ENCODE measurements around the gene ENTPD7. TPM values are rescaled to one million over a fixed set of nuclear protein-coding genes. Genes with fewer than 3 reads are reported as not detected.

ENTPD7 gene
- total and polyA plus RNA-seq, 2 of the 8 experiments (the other 6 are each of a cell fraction or from before 2014, with no cell fraction given), result 5.0 to 15.6 TPM

DNA sequence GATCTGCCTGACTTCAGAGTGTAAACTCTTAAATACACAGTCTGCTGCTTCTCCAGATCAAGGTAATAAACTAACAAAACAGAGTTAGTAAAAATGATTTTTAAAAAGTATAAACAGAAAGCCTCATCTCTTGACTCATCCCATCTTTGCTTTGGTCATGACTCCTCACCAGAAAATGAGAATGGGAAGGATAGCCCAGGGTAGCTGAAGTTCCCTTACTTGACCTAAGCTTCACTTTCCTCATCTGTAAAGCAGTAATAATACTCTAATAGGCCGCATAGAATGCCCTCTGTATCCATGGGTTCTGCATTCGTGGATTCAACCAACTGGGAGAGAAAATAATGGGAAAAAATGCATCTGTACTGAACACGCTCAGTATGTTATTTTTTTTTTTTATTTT lies 27.8 kb upstream of the ENTPD7 start:
- Histone ChIP-seq H2BK12ac (ENCODE audit: low read depth, low read length) (no peak overlapping the region), H3K18ac (ENCODE audit: extremely low read depth, low read length) (no peak overlapping the region), H4K8ac (ENCODE audit: extremely low read depth, insufficient read depth, low read length) (no peak overlapping the region), H3K23me2 (ENCODE audit: low read depth, low read length) (no peaks in the 10 kb centered on the region), H3K9me3 (ENCODE audit: insufficient read depth in 2 of 2, low read depth in 1 of 2, low read length in 1 of 2) (no peaks in the 10 kb centered on the region), H4K20me1 (replicated peaks in 1 of 2; ENCODE audit: control insufficient read depth in 1 of 2, insufficient read depth in 2 of 2, low read length in 2 of 2) (no peaks in the 10 kb centered on the region), H3K14ac (ENCODE audit: insufficient read length) (no peak overlapping the region), H3K4me3 (ENCODE audit: extremely low read depth in 1 of 4, insufficient read depth in 2 of 4, low read depth in 3 of 4, low read length in 4 of 4) (no peak overlapping the region), H3K79me2 (ENCODE audit: control insufficient read depth in 1 of 2, insufficient read depth in 2 of 2, low read length in 2 of 2) (no peaks in the 10 kb centered on the region), H3K4me1 (replicated peaks in 1 of 4; ENCODE audit: control insufficient read depth in 3 of 4, insufficient read depth in 4 of 4, low read length in 3 of 4) (peaks cover 0 to 2% (median 0%) of the 10 kb centered on the region in 4 experiments; a peak in 1 of 7 replicates), H3K9ac (replicated peaks in 1 of 4; ENCODE audit: extremely low read depth in 1 of 4, low read depth in 3 of 4, low read length in 3 of 4) (no peak overlapping the region), H3K36me3 (ENCODE audit: control insufficient read depth in 2 of 4, insufficient read depth in 4 of 4, low read length in 3 of 4) (no peaks in the 10 kb centered on the region), H4K5ac (ENCODE audit: insufficient read length, low read depth, low read length) (no peak overlapping the region), H3K27ac (ENCODE audit: low read depth, low read length) (no peak overlapping the region), H2AFZ (ENCODE audit: low read length) (no peak overlapping the region), H2AK5ac (ENCODE audit: low read depth, low read length) (no peak overlapping the region), H3K4me2 (ENCODE audit: insufficient read depth in 1 of 2, low read depth in 2 of 2, low read length in 2 of 2) (no peak overlapping the region), H3K79me1 (ENCODE audit: low read depth, low read length) (no peaks in the 10 kb centered on the region), H2BK120ac (replicated peaks; ENCODE audit: low read depth, low read length) (no peak overlapping the region), H2BK5ac (ENCODE audit: low read depth, low read length) (no peak overlapping the region), H2BK15ac (ENCODE audit: low read length) (no peak overlapping the region), H3K56ac (replicated peaks; ENCODE audit: insufficient read length, low read depth, low read length) (no peak overlapping the region), H2BK20ac (ENCODE audit: low read length) (no peak overlapping the region), H4K91ac (replicated peaks; ENCODE audit: insufficient read length, low read length) (no peak overlapping the region), H3K27me3 (replicated peaks in 1 of 4; ENCODE audit: control insufficient read depth in 3 of 4, extremely low read depth in 1 of 4, insufficient read depth in 3 of 4, low read length in 3 of 4) (no peaks in the 10 kb centered on the region), H3K23ac (ENCODE audit: insufficient read length) (no peak overlapping the region), H3K4ac (replicated peaks; ENCODE audit: insufficient read length, low read depth, low read length) (no peak overlapping the region)
- CTCF ChIA-PET (ENCODE audit: partially characterized antibody), result interaction anchor here (0.6 to 1.3 kb wide), 3 partner anchors 9 to 19 kb away, joined by 3 to 4 read pairs (median 3); no protein-coding TSS in a partner anchor
- 77% methylated on average over 3 of the region's 3 CpGs; no CpG with 5 or more reads in 1 of the 2 experiments for WGBS, 2 experiments (ENCODE audit: extremely low coverage in 1 of 2, insufficient coverage in 1 of 2, insufficient read length in 1 of 2, insufficient replicate concordance in 2 of 2, low coverage in 1 of 2, low lambda C conversion rate in 2 of 2, missing lambda C conversion rate in 1 of 2)
- no peak for FAIRE-seq
- POLR2A ChIA-PET (ENCODE audit: partially characterized antibody), result interaction anchor here (1.6 kb wide), 1 partner anchor 9 kb away, joined by 4 read pairs; no protein-coding TSS in a partner anchor
- TF ChIP-seq KDM1A (IDR thresholded peaks at IDR 0.05; ENCODE audit: borderline replicate concordance, low read length) (no peak), SAP30 (IDR thresholded peaks at IDR 0.05; ENCODE audit: insufficient read depth, insufficient replicate concordance, low read length) (no peak), TAF1 (IDR thresholded peaks at IDR 0.05; ENCODE audit: low read depth, low read length) (no peak), SRF (IDR thresholded peaks at IDR 0.05; ENCODE audit: low read depth, low read length) (no peak), RBBP5 (IDR thresholded peaks at IDR 0.05; ENCODE audit: borderline replicate concordance, low read depth, low read length) (no peak), EZH2 (IDR thresholded peaks at IDR 0.05; ENCODE audit: low read depth, low read length, severe bottlenecking) (no peak), FOSL1 (IDR thresholded peaks at IDR 0.05; ENCODE audit: insufficient read depth, low read depth, low read length) (no peak), EP300 (IDR thresholded peaks at IDR 0.05; ENCODE audit: borderline replicate concordance in 1 of 2, low read depth in 2 of 2, low read length in 2 of 2) (no peak), JUND (IDR thresholded peaks at IDR 0.05; ENCODE audit: low read length) (no peak), TEAD4 (IDR thresholded peaks at IDR 0.05; ENCODE audit: low read depth, low read length) (no peak), ZNF274 (IDR thresholded peaks at IDR 0.05; ENCODE audit: borderline replicate concordance, extremely low read depth, low read length) (no peak)
- no peak for DNase-seq (ENCODE audit: low read depth in 1 of 2, low spot score in 2 of 2)
